Ovary (tissue), 3 donors: ENCODE data around the gene MAFG.

Experiments
- POLR2A ChIP-seq: fragments of 450-650 bp; IDR thresholded peaks from one replicate; pipeline ENCODE4 v1.6.1; 2017; ENCODE audit warnings: antibody characterized with exemption, mild to moderate bottlenecking, moderate library complexity
- TF ChIP-seq, protein P1 (sequence below), 3 donors: fragments of 450-650 bp in 2 of 3; fragments of 200-600 bp in 1 of 3; IDR thresholded peaks; one replicate each; pipeline versions ENCODE4 v1.5.1 to v1.8.0; 2016 to 2022; ENCODE audit warnings: antibody characterized with exemption in 3 of 3, mild to moderate bottlenecking in 1 of 3
- donor health status: DM: no; HTN: no; CAD: no.

DNA sequence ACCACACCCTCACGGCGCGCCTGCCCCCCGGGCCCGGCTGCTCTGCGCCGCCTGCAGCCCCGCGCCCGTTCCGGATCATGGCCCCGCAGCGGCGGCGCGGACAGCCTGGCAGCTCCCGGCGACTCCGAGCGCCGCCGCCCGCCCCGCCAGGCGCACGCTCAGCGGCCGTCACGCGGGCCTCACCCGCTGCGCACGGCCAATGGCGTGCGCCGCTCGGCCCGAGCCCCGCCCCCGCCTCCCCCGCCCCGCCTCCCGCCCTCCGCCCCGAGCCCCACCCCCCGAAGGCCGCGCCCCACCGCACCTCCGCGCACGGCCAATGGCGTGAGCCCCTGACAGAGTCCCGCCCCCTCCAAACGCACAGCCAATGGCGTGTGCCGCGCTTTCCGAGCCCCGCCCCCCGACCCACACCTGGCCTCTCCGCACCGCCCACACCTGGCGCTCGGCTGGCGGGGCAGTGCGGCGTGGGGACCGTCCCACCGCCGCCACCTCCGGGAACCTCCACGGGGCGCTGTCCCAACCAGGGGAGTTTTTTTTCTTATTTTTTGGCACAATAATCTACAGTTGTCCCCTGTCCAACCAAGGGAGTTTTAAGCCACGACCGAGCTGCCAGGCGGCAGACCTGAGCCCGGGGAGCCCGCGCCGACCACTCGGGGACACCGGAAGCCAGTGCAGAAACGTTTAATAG, 16.1 kb downstream of the MAFG start, which contains the start of gene PCYT2:
- TF ChIP-seq POLR2A = no peak
- TF ChIP-seq, protein P1, sequence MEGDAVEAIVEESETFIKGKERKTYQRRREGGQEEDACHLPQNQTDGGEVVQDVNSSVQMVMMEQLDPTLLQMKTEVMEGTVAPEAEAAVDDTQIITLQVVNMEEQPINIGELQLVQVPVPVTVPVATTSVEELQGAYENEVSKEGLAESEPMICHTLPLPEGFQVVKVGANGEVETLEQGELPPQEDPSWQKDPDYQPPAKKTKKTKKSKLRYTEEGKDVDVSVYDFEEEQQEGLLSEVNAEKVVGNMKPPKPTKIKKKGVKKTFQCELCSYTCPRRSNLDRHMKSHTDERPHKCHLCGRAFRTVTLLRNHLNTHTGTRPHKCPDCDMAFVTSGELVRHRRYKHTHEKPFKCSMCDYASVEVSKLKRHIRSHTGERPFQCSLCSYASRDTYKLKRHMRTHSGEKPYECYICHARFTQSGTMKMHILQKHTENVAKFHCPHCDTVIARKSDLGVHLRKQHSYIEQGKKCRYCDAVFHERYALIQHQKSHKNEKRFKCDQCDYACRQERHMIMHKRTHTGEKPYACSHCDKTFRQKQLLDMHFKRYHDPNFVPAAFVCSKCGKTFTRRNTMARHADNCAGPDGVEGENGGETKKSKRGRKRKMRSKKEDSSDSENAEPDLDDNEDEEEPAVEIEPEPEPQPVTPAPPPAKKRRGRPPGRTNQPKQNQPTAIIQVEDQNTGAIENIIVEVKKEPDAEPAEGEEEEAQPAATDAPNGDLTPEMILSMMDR (IDR thresholded peaks at IDR 0.05) = no peak
